MM.1S (cell line): Measurements from ENCODE around the gene SSBP3.

Experiments
- EZH2 ChIP-seq: fragments of 300-600 bp; sonication (generic); optimal IDR thresholded peaks from 2 replicates; pipeline ENCODE3; 2017; ENCODE audit warnings: low read depth, mild to moderate bottlenecking, antibody characterized with exemption, low read length, mixed read lengths
- TF ChIP-seq, protein P1 (sequence below): fragments of 300-600 bp; sonication (generic); IDR thresholded peaks from 2 replicates; pipeline ENCODE4 v1.5.1; 2016; ENCODE audit warnings: antibody characterized with exemption, low read length, mixed read lengths

DNA sequence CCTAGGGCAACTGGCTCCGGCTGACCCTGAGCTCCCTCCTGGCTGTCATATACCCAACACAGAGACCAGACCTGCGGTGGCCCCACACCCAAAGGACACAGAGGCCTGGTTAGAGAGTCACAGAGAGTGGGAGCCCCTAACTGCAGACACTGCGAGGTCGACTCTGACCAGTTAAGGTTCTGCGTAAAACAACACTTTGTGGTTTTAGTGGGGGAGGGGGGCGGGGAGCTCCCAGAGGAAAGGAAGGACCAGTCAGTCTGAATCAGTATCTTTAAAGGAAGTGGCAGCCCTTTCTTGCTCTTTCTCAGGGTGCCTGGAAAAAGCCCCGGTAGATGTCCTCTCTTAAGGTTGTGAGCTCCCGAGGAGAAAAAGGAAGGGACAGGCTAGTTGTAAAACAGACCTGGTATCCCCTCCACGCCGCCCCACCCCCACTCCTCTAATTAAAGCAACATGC lies 2.4 kb downstream of the SSBP3 start:
- TF ChIP-seq, protein P1, sequence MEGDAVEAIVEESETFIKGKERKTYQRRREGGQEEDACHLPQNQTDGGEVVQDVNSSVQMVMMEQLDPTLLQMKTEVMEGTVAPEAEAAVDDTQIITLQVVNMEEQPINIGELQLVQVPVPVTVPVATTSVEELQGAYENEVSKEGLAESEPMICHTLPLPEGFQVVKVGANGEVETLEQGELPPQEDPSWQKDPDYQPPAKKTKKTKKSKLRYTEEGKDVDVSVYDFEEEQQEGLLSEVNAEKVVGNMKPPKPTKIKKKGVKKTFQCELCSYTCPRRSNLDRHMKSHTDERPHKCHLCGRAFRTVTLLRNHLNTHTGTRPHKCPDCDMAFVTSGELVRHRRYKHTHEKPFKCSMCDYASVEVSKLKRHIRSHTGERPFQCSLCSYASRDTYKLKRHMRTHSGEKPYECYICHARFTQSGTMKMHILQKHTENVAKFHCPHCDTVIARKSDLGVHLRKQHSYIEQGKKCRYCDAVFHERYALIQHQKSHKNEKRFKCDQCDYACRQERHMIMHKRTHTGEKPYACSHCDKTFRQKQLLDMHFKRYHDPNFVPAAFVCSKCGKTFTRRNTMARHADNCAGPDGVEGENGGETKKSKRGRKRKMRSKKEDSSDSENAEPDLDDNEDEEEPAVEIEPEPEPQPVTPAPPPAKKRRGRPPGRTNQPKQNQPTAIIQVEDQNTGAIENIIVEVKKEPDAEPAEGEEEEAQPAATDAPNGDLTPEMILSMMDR: no peak
- TF ChIP-seq EZH2: no peak
